Type B pancreatic cell (in vitro differentiated cells): Measurements from ENCODE around the gene FOXP4. TPM values are rescaled to one million over a fixed set of nuclear protein-coding genes. Genes with fewer than 3 reads are reported as not detected.

Experiments
- DNase-seq: peaks from one replicate; pipeline ENCODE4 v3.0.0; 2021; ENCODE audit warnings: mixed read lengths; ENCODE audit not compliant: unreplicated experiment; ENCODE audit errors: extremely low spot score
- H3K27ac Mint-ChIP-seq: 2 replicates; pipeline ENCODE4 v1.8.0; 2021; ENCODE audit warnings: mild to moderate bottlenecking, mixed read lengths
- H3K27me3 Mint-ChIP-seq: 2 replicates; pipeline ENCODE4 v1.8.0; 2021; ENCODE audit warnings: mixed read lengths
- H3K36me3 Mint-ChIP-seq: 2 replicates; pipeline ENCODE4 v1.8.0; 2021; ENCODE audit warnings: mixed read lengths
- H3K4me1 Mint-ChIP-seq: one replicate; pipeline ENCODE4 v1.8.0; 2021; ENCODE audit warnings: mixed read lengths; ENCODE audit not compliant: unreplicated experiment
- H3K4me3 Mint-ChIP-seq: 2 replicates; pipeline ENCODE4 v1.8.0; 2021; ENCODE audit warnings: mild to moderate bottlenecking, mixed read lengths
- H3K9me3 Mint-ChIP-seq: 2 replicates; pipeline ENCODE4 v1.8.0; 2021; ENCODE audit warnings: mixed read lengths
- total RNA-seq: library from RNA; stranded (reverse); gene quantifications from 2 replicates; pipeline ENCODE4 v1.2.1, GENCODE V29; 2021; ENCODE audit warnings: low replicate concordance
- TF ChIP-seq, protein P1 (sequence below): fragments of 200-600 bp; sonication (generic); conservative IDR thresholded peaks from 2 replicates; pipeline ENCODE4 v1.5.0; 2021; ENCODE audit warnings: antibody characterized with exemption, mild to moderate bottlenecking

FOXP4 gene
- total RNA-seq, 1 donor from 2014 or later = 100 TPM

DNA sequence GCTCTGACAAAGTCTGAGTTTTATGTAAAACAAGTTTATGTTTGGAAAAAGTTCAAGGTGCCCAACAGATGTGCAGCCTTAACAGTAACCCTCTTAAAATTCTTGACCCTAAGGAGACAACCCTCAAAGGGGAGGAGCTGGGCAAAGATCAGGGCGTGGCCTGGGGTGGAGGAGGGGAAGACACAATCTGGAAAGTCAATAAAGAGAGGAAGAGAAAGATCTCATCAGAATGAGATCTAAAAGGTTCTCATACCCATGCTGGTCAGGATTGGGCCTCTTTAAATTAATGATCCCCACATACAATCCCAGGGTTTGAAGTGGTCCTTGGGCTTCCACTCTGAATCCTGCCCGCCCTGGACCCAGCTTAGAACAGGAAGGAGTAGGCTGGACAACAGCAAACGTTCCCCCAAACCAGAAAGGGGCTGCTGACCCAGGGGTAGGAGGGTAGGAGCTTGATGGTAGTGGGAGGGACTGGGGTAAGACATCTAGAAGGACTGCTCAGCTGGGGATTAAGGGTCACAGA is 33.0 kb downstream of the FOXP4 start:
- DNase-seq = no peak
- H3K9me3 Mint-ChIP-seq = no peaks in the 10 kb centered on the region
- H3K27ac Mint-ChIP-seq = peak overlapping the region; percentile 91
- H3K36me3 Mint-ChIP-seq = peaks cover 26% of the 10 kb centered on the region
- no peaks in the 10 kb centered on the region for H3K27me3 Mint-ChIP-seq
- peak overlapping the region; percentile 39 for H3K4me3 Mint-ChIP-seq
- H3K4me1 Mint-ChIP-seq = peaks cover 75% of the 10 kb centered on the region
- TF ChIP-seq, protein P1, sequence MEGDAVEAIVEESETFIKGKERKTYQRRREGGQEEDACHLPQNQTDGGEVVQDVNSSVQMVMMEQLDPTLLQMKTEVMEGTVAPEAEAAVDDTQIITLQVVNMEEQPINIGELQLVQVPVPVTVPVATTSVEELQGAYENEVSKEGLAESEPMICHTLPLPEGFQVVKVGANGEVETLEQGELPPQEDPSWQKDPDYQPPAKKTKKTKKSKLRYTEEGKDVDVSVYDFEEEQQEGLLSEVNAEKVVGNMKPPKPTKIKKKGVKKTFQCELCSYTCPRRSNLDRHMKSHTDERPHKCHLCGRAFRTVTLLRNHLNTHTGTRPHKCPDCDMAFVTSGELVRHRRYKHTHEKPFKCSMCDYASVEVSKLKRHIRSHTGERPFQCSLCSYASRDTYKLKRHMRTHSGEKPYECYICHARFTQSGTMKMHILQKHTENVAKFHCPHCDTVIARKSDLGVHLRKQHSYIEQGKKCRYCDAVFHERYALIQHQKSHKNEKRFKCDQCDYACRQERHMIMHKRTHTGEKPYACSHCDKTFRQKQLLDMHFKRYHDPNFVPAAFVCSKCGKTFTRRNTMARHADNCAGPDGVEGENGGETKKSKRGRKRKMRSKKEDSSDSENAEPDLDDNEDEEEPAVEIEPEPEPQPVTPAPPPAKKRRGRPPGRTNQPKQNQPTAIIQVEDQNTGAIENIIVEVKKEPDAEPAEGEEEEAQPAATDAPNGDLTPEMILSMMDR = no peak

DNA sequence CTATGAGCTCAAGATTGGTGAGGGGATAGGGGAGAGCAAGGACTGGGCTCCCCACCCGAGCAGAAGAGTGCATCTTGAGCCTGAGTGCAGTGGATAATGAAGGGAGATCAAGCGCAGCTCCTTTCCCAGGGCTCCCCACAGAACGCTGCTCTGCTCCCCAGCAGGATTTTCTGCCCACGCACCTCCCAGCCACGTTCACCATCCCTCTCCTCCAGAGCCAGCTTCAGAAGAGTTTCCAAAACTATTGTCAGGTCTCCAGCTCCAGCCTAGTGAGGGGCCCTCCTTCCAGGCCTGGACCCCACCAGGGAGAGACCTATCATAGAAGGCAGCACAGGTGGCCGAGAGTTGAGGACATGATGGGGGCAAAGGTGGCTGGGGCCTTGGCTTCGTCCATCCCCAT is 34.5 kb downstream of the FOXP4 start:
- peaks cover 80% of the 10 kb centered on the region for H3K4me1 Mint-ChIP-seq
- H3K36me3 Mint-ChIP-seq = peaks cover 27% of the 10 kb centered on the region
- no peak for DNase-seq
- H3K9me3 Mint-ChIP-seq = no peaks in the 10 kb centered on the region
- no peak overlapping the region for H3K4me3 Mint-ChIP-seq
- TF ChIP-seq, protein P1 = no peak
- H3K27ac Mint-ChIP-seq = peak overlapping the region; percentile 13
- no peaks in the 10 kb centered on the region for H3K27me3 Mint-ChIP-seq

DNA sequence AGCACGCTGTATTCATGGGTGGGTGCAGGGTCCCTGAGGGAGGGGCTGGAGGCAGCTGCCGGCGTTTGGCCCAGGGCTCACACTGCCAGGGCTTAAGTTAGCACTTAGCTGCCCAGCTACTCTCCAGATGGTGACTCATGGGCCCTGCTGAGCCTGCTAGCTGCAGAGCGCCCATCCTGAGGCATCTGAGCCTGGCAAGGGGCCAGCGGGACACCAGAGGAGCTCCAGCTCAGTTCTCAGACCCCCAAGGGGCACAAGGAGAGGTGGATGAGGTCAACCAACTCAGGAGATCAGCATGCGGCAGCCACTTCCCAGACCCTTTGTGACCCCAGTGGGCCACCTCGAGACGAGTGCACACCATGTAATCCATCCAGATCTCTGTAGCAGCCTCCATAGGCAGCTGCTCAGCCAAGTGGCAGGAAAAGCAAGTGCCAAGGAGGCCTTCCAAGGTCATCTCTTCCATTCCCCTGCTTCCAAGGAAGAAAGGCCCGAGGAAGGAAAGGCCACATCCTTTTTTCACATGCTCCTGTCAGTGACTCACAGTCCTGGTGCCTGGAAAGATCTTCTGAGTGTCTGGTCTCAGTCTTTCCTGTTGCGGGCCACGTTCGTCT is 35.3 kb downstream of the FOXP4 start:
- no peak overlapping the region for H3K27ac Mint-ChIP-seq
- no peaks in the 10 kb centered on the region for H3K9me3 Mint-ChIP-seq
- peaks cover 30% of the 10 kb centered on the region for H3K36me3 Mint-ChIP-seq
- no peaks in the 10 kb centered on the region for H3K27me3 Mint-ChIP-seq
- H3K4me3 Mint-ChIP-seq = no peak overlapping the region
- TF ChIP-seq, protein P1 = no peak
- H3K4me1 Mint-ChIP-seq = peaks cover 84% of the 10 kb centered on the region
- DNase-seq = no peak

DNA sequence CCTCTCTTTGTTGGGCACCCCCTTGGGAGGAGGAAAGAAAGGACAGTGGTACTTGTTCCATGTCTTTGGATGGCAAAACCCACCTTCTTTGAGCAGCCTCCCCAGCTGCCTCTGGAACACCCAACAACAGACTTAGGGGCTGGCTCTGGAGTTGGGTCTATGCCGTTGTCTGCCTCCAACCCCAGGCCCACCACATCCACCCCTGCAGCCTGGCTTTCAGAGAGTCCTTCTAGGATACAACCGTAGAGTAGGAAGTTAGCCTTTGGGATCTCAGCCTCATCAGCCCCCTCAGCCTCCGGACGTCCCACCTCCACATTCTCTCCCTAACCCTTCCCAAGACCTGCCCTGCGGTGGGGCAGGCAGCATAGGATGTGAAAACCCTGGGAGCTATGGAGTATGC is 36.4 kb downstream of the FOXP4 start:
- Mint-ChIP-seq H3K36me3 (peaks cover 26% of the 10 kb centered on the region), H3K9me3 (no peaks in the 10 kb centered on the region), H3K27me3 (no peaks in the 10 kb centered on the region), H3K4me1 (peaks cover 75% of the 10 kb centered on the region), H3K27ac (no peak overlapping the region), H3K4me3 (no peak overlapping the region)
- TF ChIP-seq, protein P1 = no peak
- no peak for DNase-seq

DNA sequence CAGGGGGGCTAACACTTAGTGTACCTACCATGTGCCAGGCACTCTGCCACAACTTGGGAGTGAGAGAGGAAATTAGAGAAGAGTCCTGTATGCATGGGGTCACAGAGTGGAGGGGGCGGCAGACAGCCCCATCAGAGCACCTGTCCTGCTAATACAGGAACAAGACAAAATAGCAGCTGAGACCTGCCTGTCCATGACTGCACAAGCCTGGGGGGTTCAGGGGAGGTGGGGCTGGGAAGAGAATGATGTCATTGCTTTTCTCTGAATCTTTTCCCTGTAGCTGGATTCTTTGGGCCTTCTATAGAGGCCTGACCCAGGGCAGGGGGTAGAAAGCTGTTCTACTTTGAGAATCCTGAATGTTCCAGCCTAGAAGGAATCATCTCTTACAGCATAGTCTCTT is 37.4 kb downstream of the FOXP4 start:
- peaks cover 22% of the 10 kb centered on the region for H3K36me3 Mint-ChIP-seq
- H3K4me1 Mint-ChIP-seq = peaks cover 69% of the 10 kb centered on the region
- H3K27me3 Mint-ChIP-seq = no peaks in the 10 kb centered on the region
- H3K9me3 Mint-ChIP-seq = no peaks in the 10 kb centered on the region
- TF ChIP-seq, protein P1 = no peak
- peak overlapping the region; percentile 76 for H3K27ac Mint-ChIP-seq
- H3K4me3 Mint-ChIP-seq = no peak overlapping the region
- no peak for DNase-seq
